Amniotic stem cell (primary cell): Measurements from ENCODE around the gene MPHOSPH10.
A peak's percentile ranks its signal among the peaks of the same experiment; 100 is the strongest.
"Not testable (repeated sequence)": the region's sequence is repeated elsewhere in the genome, so short reads cannot be mapped to it uniquely, and the experiment has no call there.

ENCODE experiments used
- DNase-seq: peaks from one replicate; lab custom pipeline; 2025; lab: John Stamatoyannopoulos, UW

Gene MPHOSPH10, protein sequence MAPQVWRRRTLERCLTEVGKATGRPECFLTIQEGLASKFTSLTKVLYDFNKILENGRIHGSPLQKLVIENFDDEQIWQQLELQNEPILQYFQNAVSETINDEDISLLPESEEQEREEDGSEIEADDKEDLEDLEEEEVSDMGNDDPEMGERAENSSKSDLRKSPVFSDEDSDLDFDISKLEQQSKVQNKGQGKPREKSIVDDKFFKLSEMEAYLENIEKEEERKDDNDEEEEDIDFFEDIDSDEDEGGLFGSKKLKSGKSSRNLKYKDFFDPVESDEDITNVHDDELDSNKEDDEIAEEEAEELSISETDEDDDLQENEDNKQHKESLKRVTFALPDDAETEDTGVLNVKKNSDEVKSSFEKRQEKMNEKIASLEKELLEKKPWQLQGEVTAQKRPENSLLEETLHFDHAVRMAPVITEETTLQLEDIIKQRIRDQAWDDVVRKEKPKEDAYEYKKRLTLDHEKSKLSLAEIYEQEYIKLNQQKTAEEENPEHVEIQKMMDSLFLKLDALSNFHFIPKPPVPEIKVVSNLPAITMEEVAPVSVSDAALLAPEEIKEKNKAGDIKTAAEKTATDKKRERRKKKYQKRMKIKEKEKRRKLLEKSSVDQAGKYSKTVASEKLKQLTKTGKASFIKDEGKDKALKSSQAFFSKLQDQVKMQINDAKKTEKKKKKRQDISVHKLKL

GRCh38 chr2:71130152-71130904, at the start of gene MPHOSPH10, which contains the start of gene MCEE:
TSS of gene MPHOSPH10 (plus strand) at chr2:71130634. CDS start at chr2:71130666, 32 bp downstream.
TSS of gene MCEE (minus strand) at chr2:71130229. CDS start at chr2:71130219, 10 bp downstream.
- DNase-seq, result peak; percentile 95

GRCh38 chr2:71082402-71083252, 47.8 kb upstream of the MPHOSPH10 start:
- DNase-seq, result no peak

DNA sequence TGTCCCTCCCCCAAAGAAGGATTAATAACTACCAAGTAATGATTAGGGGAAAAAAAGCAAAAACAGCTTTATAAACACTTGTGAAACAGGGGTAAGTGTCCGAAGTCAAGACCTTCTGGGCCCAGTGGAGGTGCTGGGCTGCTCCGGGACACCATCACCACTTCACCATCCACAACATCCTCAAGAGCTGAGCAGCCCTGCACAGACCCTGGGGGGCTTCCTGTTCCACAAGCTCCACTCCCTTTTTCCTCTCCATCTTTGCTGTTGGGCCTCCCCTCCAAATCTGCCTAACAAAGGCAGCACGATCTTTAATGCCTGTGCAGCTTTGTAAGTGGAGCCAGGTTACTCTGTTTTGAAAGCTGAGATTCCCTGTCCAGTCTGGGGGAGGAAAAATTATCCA, 47.1 kb upstream of the MPHOSPH10 start:
- DNase-seq, result not testable (repeated sequence)

DNA sequence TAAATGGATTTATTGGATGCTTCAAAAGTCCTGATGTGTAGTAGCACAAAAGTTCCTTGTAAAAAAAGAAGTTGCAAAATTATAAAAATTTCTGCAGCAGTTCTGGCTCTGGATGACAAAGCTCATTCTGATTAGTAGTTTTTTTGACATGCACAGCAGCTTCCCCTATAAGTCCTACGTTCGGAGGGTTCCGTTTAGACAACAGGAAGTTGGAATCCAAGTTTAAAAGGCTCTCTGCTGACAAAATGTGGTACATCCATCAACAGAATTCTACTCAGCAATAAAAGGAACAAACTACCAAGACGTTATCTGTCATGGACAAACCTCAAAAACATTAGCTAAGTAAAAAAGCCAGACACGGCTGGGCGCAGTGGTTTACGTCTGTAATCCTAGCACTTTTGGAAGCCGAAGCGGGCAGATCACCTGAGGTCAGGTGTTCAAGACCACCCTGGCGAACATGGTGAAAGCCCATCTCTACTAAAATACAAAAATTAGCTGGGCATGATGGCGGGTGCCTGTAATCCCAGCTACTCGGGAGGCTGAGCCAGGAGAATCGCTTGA, 46.6 kb upstream of the MPHOSPH10 start:
- not testable (repeated sequence) for DNase-seq

GRCh38 chr2:71085325-71086003, 45.0 kb upstream of the MPHOSPH10 start:
- not testable (repeated sequence) for DNase-seq

GRCh38 chr2:71089475-71089874, 41.0 kb upstream of the MPHOSPH10 start:
- DNase-seq, result not testable (repeated sequence)

- DNase-seq, result not testable (repeated sequence)
Observed at GRCh38 chr2:71091808-71092207, 38.6 kb upstream of the MPHOSPH10 start.

- not testable (repeated sequence) for DNase-seq
Observed at GRCh38 chr2:71092491-71093260, 37.8 kb upstream of the MPHOSPH10 start.

- DNase-seq, result no peak
Observed at GRCh38 chr2:71100195-71100964, 30.1 kb upstream of the MPHOSPH10 start.

DNA sequence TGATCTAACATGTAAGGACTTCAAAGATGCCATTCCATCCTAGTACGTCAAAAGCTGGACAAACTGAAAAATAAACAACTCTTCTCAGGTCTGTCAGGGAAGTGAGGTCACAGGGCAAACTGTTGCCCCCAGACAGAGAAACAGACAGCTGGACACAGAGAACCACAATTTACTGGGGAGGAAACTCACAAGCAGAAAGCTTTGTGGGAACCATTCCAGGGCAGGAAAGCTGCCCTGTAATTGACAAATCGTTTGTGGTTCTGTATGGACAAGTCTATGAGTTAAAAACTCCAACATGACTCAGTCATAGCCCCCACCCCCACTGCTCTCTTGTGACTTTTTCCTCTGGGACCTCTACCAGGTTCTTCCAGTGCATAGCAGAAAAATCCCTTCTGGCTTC, 28.8 kb upstream of the MPHOSPH10 start:
- DNase-seq, result peak; percentile 8

DNA sequence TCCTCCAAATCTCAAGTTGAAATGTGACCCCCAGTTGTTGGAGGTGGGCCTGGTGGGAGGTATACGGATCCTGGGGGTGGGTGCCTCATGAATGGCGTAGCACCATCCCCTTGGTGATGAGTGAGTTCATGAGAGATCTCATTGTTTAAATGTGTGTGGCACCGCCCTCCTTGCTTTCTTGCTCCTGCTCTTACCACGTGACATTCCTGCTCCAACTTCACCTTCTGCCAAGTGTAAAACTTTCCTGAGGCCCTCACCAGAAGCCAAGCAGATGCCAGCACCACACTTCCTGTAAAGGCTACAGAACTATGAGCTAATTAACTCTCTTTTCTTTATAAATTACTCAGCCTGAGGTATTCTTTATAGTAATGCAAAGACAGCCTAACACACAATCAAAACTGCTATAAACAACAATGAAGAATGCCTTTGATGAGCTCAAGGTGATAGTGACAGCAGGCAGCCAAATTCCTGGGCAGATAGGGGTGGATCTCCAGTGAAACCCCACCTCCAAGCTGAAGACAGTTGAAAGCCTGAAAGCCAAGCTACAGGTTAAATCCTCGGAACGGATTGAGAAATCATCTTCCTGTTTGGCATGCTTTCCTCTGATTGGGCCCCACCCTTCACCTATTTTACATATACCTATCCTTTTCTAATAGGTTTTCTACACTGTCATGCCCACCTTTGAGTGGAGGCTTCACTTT, 27.3 kb upstream of the MPHOSPH10 start:
- no peak for DNase-seq

DNA sequence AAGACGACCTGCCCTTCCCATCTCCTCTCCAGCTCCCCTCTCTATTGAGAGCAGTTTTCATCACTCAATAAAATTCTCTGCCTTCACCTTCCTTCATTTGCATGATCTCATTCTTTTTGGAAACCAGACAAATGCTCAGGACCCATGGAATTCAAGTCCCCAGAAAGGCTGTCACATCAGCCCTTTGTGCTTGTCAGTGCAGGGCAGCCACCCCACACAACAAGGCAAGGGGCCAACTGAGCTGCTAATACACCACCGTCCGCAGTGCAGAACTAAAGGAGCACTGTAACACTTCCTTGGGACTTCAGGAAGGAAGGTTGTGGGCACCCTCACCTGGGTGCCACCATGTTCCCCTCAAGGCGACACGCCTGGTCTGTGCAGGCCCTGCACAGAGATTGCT, 26.6 kb upstream of the MPHOSPH10 start:
- DNase-seq, result no peak

DNA sequence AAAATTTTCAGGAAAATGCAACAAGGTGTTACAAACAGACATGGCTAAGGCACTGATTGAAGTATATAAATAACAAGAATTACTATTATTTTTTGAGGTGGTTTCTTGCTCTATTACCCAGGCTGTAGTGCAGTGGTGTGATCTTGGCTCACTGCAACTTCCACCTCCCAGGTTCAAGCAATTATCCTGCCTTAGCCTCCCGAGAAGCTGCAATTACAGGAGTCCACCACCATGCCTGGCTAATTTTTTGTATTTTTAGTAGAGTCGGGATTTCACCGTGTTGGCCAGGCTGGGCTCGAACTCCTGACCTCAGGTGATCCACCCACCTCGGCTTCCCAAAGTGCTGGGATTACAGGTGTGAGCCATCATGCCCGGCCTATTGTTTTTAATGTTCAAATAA, 24.0 kb upstream of the MPHOSPH10 start:
- not testable (repeated sequence) for DNase-seq

DNA sequence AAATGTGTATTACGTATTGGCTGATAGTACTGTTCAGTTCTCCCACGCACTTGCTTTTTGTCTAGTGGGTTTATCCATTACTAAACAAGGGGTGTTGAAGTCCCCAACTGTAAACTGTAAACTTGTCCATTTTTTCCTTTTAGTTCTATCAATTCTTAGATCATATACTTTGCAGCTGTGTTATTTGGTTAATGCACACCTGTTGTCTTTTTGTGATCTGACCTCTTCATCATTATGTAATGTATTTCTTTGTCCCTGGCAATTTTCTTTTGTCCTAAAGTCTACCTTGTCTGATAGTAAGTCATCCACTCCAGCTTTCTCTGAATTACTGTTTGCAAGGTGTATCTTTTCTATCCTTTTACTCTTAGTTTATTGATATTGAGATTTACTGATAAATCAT, 22.3 kb upstream of the MPHOSPH10 start:
- no peak for DNase-seq

- no peak for DNase-seq
Observed at GRCh38 chr2:71113843-71114242, 16.6 kb upstream of the MPHOSPH10 start.

GRCh38 chr2:71117063-71117462, 13.4 kb upstream of the MPHOSPH10 start:
- no peak for DNase-seq

DNA sequence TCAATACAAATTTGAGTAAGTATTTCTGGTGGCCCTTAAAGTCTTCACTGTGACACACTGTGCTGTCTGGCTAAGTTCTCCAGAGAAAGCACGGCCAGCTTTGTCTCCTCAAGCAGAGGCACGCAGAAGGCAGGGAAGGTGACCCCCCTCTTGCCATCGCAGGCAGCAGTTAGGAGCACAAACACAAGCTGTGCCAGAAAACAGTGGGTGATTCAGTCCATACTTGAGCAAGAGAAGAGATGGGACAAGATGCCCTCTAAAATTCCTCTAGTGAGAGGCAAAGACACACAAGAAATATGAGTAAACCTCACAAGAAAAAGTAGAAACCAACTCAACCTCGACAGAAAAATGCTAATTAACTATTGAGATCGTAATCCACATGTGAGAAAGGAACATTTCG, 10.2 kb upstream of the MPHOSPH10 start:
- no peak for DNase-seq

DNA sequence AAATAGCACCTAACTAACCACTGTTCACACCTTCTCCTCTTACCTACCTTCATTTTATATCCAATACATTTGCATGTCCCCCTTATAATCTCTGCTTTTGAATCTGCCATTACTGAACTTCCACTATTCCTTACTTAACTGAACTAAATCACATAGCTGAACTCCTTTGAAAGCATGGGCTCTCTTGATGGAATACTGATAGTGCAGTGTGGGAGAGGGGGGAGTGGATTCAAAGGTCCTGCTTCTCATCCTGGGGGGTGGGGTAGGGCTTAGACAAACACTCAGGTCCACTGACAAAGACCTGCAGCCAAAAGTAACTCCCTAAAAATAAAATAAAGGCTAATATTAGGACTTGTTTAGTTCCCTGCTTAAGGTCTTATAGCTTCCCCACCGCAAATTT, 9.0 kb upstream of the MPHOSPH10 start:
- no peak for DNase-seq
